Fibroblast of lung (primary cell): ENCODE results near the gene MFAP4.

Source experiments
- EZH2 ChIP-seq: IDR thresholded peaks from 2 replicates; pipeline ENCODE4 v1.5.1; 2012; ENCODE audit warnings: low read length, control low read depth, mild to moderate bottlenecking; ENCODE audit errors: missing control alignments
- TF ChIP-seq, protein P1 (sequence below), 2 donors: IDR thresholded peaks in 1 of 2; conservative IDR thresholded peaks in 1 of 2; 1 replicate in 1 of 2; 2 replicates in 1 of 2; pipeline ENCODE4 v1.5.1; 2011 to 2012; ENCODE audit warnings: low read length in 2 of 2, control low read depth in 1 of 2, inconsistent platforms in 1 of 2, low read depth in 1 of 2, mild to moderate bottlenecking in 1 of 2

DNA sequence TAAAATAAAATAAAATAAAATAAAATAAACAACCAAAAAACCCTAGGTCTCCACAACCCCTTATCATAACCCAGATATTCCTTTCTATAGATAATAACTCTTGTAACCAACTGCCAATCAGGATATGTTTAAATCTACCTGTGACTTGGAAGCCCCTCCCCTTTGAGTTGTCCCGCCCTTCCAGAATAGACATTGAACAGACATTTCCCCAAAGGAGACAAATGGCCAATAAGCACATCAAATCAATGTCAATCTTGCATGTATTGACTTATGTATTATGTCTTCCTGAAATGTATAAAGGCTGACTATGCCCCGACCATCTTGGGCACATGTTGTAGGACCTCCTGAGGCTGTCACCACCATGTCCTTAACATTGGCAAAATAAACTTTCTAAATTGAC, 10.2 kb downstream of the MFAP4 start:
- TF ChIP-seq, protein P1, sequence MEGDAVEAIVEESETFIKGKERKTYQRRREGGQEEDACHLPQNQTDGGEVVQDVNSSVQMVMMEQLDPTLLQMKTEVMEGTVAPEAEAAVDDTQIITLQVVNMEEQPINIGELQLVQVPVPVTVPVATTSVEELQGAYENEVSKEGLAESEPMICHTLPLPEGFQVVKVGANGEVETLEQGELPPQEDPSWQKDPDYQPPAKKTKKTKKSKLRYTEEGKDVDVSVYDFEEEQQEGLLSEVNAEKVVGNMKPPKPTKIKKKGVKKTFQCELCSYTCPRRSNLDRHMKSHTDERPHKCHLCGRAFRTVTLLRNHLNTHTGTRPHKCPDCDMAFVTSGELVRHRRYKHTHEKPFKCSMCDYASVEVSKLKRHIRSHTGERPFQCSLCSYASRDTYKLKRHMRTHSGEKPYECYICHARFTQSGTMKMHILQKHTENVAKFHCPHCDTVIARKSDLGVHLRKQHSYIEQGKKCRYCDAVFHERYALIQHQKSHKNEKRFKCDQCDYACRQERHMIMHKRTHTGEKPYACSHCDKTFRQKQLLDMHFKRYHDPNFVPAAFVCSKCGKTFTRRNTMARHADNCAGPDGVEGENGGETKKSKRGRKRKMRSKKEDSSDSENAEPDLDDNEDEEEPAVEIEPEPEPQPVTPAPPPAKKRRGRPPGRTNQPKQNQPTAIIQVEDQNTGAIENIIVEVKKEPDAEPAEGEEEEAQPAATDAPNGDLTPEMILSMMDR (conservative IDR thresholded peaks at IDR 0.05 in 1 of 2, IDR thresholded peaks at IDR 0.05 in 1 of 2; ENCODE audit: low read depth in 1 of 2, low read length in 2 of 2) = no peak
- no peak for TF ChIP-seq EZH2
